ENCODE data around the gene FAR2.

The FAR2 gene

GRCh38 chr12:29204521-29204920 lies 55.4 kb downstream of the FAR2 start:
- Histone ChIP-seq H3K36me3 (ENCODE audit: control insufficient read depth in 2 of 2, insufficient read depth in 1 of 2, low read length in 2 of 2) (no peaks in the 10 kb centered on the region), H3K27ac (ENCODE audit: extremely low read depth, low read depth, low read length) (no peak overlapping the region), H3K9me3 (ENCODE audit: control insufficient read depth, insufficient read depth, low read depth, low read length) (no peaks in the 10 kb centered on the region), H3K4me1 (ENCODE audit: control insufficient read depth, insufficient read depth, low read length) (no peaks in the 10 kb centered on the region), H3K4me3 (ENCODE audit: low read depth, low read length) (no peak overlapping the region)
- CTCF ChIA-PET = no interaction called here
- TF ChIP-seq ZNF623 (tag by site-specific recombination; IDR thresholded peaks at IDR 0.05) (peak; percentile 51), REPIN1 (tag by site-specific recombination; IDR thresholded peaks at IDR 0.05; ENCODE audit: low read depth) (no peak)
- POLR2A ChIA-PET = no interaction called here

GRCh38 chr12:29207120-29207519 lies 58.0 kb downstream of the FAR2 start:
- H3K4me3 ChIP-seq (ENCODE audit: low read depth, low read length) = no peak overlapping the region
- H3K36me3 ChIP-seq (ENCODE audit: control insufficient read depth in 2 of 2, insufficient read depth in 1 of 2, low read length in 2 of 2) = no peaks in the 10 kb centered on the region
- ChIA-PET CTCF (no interaction called here), POLR2A (no interaction called here)
- no peaks in the 10 kb centered on the region for H3K4me1 ChIP-seq (ENCODE audit: control insufficient read depth, insufficient read depth, low read length)
- no peak overlapping the region for H3K27ac ChIP-seq (ENCODE audit: extremely low read depth, low read depth, low read length)
- TF ChIP-seq PBX3 (CRISPR knock-in tag; IDR thresholded peaks at IDR 0.05) = no peak
- TF ChIP-seq ZNF2 (tag by site-specific recombination; IDR thresholded peaks at IDR 0.05) = no peak
- no peak for TF ChIP-seq TSHZ1 (tag by site-specific recombination; IDR thresholded peaks at IDR 0.05; ENCODE audit: borderline replicate concordance)
- no peaks in the 10 kb centered on the region for H3K9me3 ChIP-seq (ENCODE audit: control insufficient read depth, insufficient read depth, low read depth, low read length)

- Histone ChIP-seq H3K4me1 (ENCODE audit: control insufficient read depth, insufficient read depth, low read length) (no peaks in the 10 kb centered on the region), H3K9me3 (ENCODE audit: control insufficient read depth, insufficient read depth, low read depth, low read length) (no peaks in the 10 kb centered on the region), H3K36me3 (ENCODE audit: control insufficient read depth in 2 of 2, insufficient read depth in 1 of 2, low read length in 2 of 2) (no peaks in the 10 kb centered on the region), H3K27ac (ENCODE audit: extremely low read depth, low read depth, low read length) (no peak overlapping the region), H3K4me3 (ENCODE audit: low read depth, low read length) (no peak overlapping the region)
- ChIA-PET POLR2A (no interaction called here), CTCF (interaction anchor here (1.5 kb wide), 1 partner anchor 110 kb away, joined by 7 read pairs; no protein-coding TSS in a partner anchor)
- TF ChIP-seq ZNF221 (tag by site-specific recombination; IDR thresholded peaks at IDR 0.05; ENCODE audit: borderline replicate concordance) (no peak), ZBTB20 (tag by site-specific recombination; IDR thresholded peaks at IDR 0.05) (no peak), ZNF76 (tag by site-specific recombination; IDR thresholded peaks at IDR 0.05; ENCODE audit: borderline replicate concordance, low read depth) (no peak)
These were observed 59.0 kb downstream of the FAR2 start for GRCh38 chr12:29208060-29208459.

GRCh38 chr12:29208936-29209701 lies 60.0 kb downstream of the FAR2 start:
- ChIA-PET POLR2A (no interaction called here), CTCF (interaction anchor here (0.6 to 1.5 kb wide), 3 partner anchors 105 to 195 kb away, joined by 3 to 7 read pairs (median 6); no protein-coding TSS in a partner anchor)
- no peak overlapping the region for H3K4me3 ChIP-seq (ENCODE audit: low read depth, low read length)
- no peaks in the 10 kb centered on the region for H3K9me3 ChIP-seq (ENCODE audit: control insufficient read depth, insufficient read depth, low read depth, low read length)
- H3K27ac ChIP-seq (ENCODE audit: extremely low read depth, low read depth, low read length) = no peak overlapping the region
- H3K4me1 ChIP-seq (ENCODE audit: control insufficient read depth, insufficient read depth, low read length) = no peaks in the 10 kb centered on the region
- H3K36me3 ChIP-seq (ENCODE audit: control insufficient read depth in 2 of 2, insufficient read depth in 1 of 2, low read length in 2 of 2) = no peaks in the 10 kb centered on the region
- TF ChIP-seq ZBTB44 (tag by site-specific recombination; IDR thresholded peaks at IDR 0.05) (no peak), MEIS1 (CRISPR knock-in tag; IDR thresholded peaks at IDR 0.05; ENCODE audit: borderline replicate concordance) (no peak), ZNF514 (tag by site-specific recombination; IDR thresholded peaks at IDR 0.05) (no peak), ZNF623 (tag by site-specific recombination; IDR thresholded peaks at IDR 0.05) (no peak), REPIN1 (tag by site-specific recombination; IDR thresholded peaks at IDR 0.05; ENCODE audit: low read depth) (no peak), ZEB2 (tag by site-specific recombination; IDR thresholded peaks at IDR 0.05) (no peak), ZIC2 (tag by site-specific recombination; IDR thresholded peaks at IDR 0.05) (no peak)
